ENCODE data around the gene GAREM1. TPM values are rescaled to one million over a fixed set of nuclear protein-coding genes. Genes with fewer than 3 reads are reported as not detected.

GAREM1 gene
- total and polyA plus RNA-seq, 2 donors (not counting 3 experiments of a cell fraction or from before 2014, with no cell fraction given): 0.69 to 1.0 TPM

GRCh38 chr18:32257084-32257785 is 213.4 kb downstream of the GAREM1 start:
- H3K4me1 ChIP-seq (ENCODE audit: control insufficient read depth, extremely low read depth, insufficient read depth, low read length): no peaks in the 10 kb centered on the region
- TF ChIP-seq POLR2AphosphoS5 (IDR thresholded peaks at IDR 0.05; ENCODE audit: insufficient read depth, low read depth, low read length): no peak
- TF ChIP-seq, protein P1, sequence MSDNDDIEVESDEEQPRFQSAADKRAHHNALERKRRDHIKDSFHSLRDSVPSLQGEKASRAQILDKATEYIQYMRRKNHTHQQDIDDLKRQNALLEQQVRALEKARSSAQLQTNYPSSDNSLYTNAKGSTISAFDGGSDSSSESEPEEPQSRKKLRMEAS (IDR thresholded peaks at IDR 0.05; ENCODE audit: insufficient read depth, insufficient read length): no peak
- TF ChIP-seq EZH2 (IDR thresholded peaks at IDR 0.05; ENCODE audit: borderline replicate concordance, low read depth, low read length, severe bottlenecking): no peak
- no peak for TF ChIP-seq POLR2A (IDR thresholded peaks at IDR 0.05; ENCODE audit: low read depth, low read length)
- TF ChIP-seq FOS (IDR thresholded peaks at IDR 0.05; ENCODE audit: borderline replicate concordance, insufficient read depth, low read length): no peak
- TF ChIP-seq CTCF (IDR thresholded peaks at IDR 0.05; ENCODE audit: extremely low read depth in 1 of 2, insufficient read depth in 1 of 2, low read depth in 1 of 2, low read length in 2 of 2): no peak
- no peak for TF ChIP-seq GATA2 (IDR thresholded peaks at IDR 0.05; ENCODE audit: insufficient read depth, insufficient read length, low read depth, low read length)
- no peak overlapping the region for H2AFZ ChIP-seq (ENCODE audit: low read depth, low read length)
- no peaks in the 10 kb centered on the region for H4K20me1 ChIP-seq (replicated peaks; ENCODE audit: control insufficient read depth, extremely low read depth, insufficient read depth, low read length)
- CTCF ChIA-PET: interaction anchor here (1.2 kb wide), 1 partner anchor 15 kb away, joined by 5 read pairs; no protein-coding TSS in a partner anchor
- H3K36me3 ChIP-seq (ENCODE audit: control insufficient read depth in 2 of 2, extremely low read depth in 1 of 2, insufficient read depth in 2 of 2, low read length in 2 of 2): no peaks in the 10 kb centered on the region
- no peaks in the 10 kb centered on the region for H3K79me2 ChIP-seq (ENCODE audit: control insufficient read depth, insufficient read depth, low read length)
- intact Hi-C loops (cut with micrococcal nuclease) (no loop called here), dilution Hi-C loops (cut with MboI; ENCODE audit: extremely low pct_ligation_motif_present, low sequenced_read_pairs) (no loop called here)
- H3K9me1 ChIP-seq (replicated peaks; ENCODE audit: control insufficient read depth, extremely low read depth, insufficient read depth, low read length): no peaks in the 10 kb centered on the region
- POLR2A ChIA-PET: no interaction called here
- H3K4me2 ChIP-seq (ENCODE audit: insufficient read depth, low read length): no peak overlapping the region
- FAIRE-seq: no peak
- no peak for DNase-seq (ENCODE audit: low read depth, low spot score)
- no peak overlapping the region for H3K9ac ChIP-seq (replicated peaks; ENCODE audit: extremely low read depth, insufficient read depth, low read length)
- H3K27ac ChIP-seq (ENCODE audit: insufficient read depth, low read depth, low read length): no peak overlapping the region
- H3K4me3 ChIP-seq (replicated peaks in 1 of 3; ENCODE audit: insufficient read depth in 1 of 3, low read depth in 1 of 3, low read length in 3 of 3): no peak overlapping the region
- no peaks in the 10 kb centered on the region for H3K9me3 ChIP-seq (replicated peaks; ENCODE audit: control insufficient read depth, insufficient read depth, low read length)
- peaks cover 0 to 2% of the 10 kb centered on the region in 2 experiments for H3K27me3 ChIP-seq (ENCODE audit: control insufficient read depth in 2 of 2, insufficient read depth in 2 of 2, low read length in 2 of 2)
- no TSS peak for BruUV-seq (replicated peaks)

All from endothelial cell of umbilical vein (primary cell).